DOHH2 (cell line): ENCODE data around the gene DCUN1D3.
"Not testable (repeated sequence)": the region's sequence is repeated elsewhere in the genome, so short reads cannot be mapped to it uniquely, and the experiment has no call there.

Experiments
- H3F3A ChIP-seq: fragments of 200-600 bp; sonication (generic), shearing (Covaris generic); 2 replicates; pipeline ENCODE4 v1.6.0; 2016; ENCODE audit warnings: antibody characterized with exemption, mild to moderate bottlenecking; ENCODE audit not compliant: control insufficient read depth, insufficient read depth
- H3K27ac ChIP-seq: fragments of 200-600 bp; sonication (generic); 2 replicates; pipeline ENCODE4 v1.5.1; 2014; ENCODE audit warnings: low read depth, mild to moderate bottlenecking, low read length, moderate library complexity
- H3K27me3 ChIP-seq: fragments of 200-600 bp; sonication (generic); 2 replicates; pipeline ENCODE4 v1.6.1; 2014; ENCODE audit warnings: mild to moderate bottlenecking, low read length, mixed read lengths; ENCODE audit not compliant: control insufficient read depth
- H3K36me3 ChIP-seq: fragments of 200-600 bp; sonication (generic); 2 replicates; pipeline ENCODE4 v1.6.1; 2014; ENCODE audit warnings: mild to moderate bottlenecking, low read length, moderate library complexity, mixed read lengths; ENCODE audit not compliant: control insufficient read depth
- H3K4me1 ChIP-seq: fragments of 200-600 bp; sonication (generic); 2 replicates; pipeline ENCODE4 v1.6.1; 2014; ENCODE audit warnings: mild to moderate bottlenecking, low read length, mixed read lengths; ENCODE audit not compliant: control insufficient read depth
- H3K4me2 ChIP-seq: fragments of 200-600 bp; sonication (generic); 2 replicates; pipeline ENCODE4 v1.6.0; 2014; ENCODE audit warnings: mild to moderate bottlenecking, low read length, moderate library complexity
- H3K4me3 ChIP-seq: fragments of 200-600 bp; sonication (generic); 2 replicates; pipeline ENCODE4 v1.5.1; 2014; ENCODE audit warnings: mild to moderate bottlenecking, low read length, mixed read lengths
- H3K79me2 ChIP-seq: fragments of 200-600 bp; sonication (generic); 2 replicates; pipeline ENCODE4 v1.6.1; 2014; ENCODE audit warnings: mild to moderate bottlenecking, low read length, mixed read lengths; ENCODE audit not compliant: control insufficient read depth
- H3K9me2 ChIP-seq: fragments of 200-600 bp; sonication (generic); replicated peaks from 2 replicates; pipeline ENCODE4 v1.6.1; 2014; ENCODE audit warnings: mild to moderate bottlenecking, low read length, mixed read lengths; ENCODE audit not compliant: control insufficient read depth
- H3K9me3 ChIP-seq: fragments of 200-600 bp; sonication (generic); 2 replicates; pipeline ENCODE4 v1.6.1; 2014; ENCODE audit warnings: antibody characterized with exemption, low read length, mixed read lengths; ENCODE audit not compliant: control insufficient read depth, insufficient read depth
- H4K20me1 ChIP-seq: fragments of 200-600 bp; sonication (generic); 2 replicates; pipeline ENCODE4 v1.6.0; 2014; ENCODE audit warnings: low read depth, mild to moderate bottlenecking, antibody characterized with exemption, low read length, moderate library complexity; ENCODE audit not compliant: control insufficient read depth, insufficient read depth
- EZH2phosphoT487 ChIP-seq: fragments of 200-600 bp; sonication (generic); IDR thresholded peaks from 2 replicates; pipeline ENCODE4 v1.6.1; 2017; ENCODE audit warnings: borderline replicate concordance, mild to moderate bottlenecking, antibody characterized with exemption, low read length, moderate library complexity, mixed read lengths
- TF ChIP-seq, protein P1 (sequence below): fragments of 200-600 bp; sonication (generic); IDR thresholded peaks from one replicate; pipeline ENCODE4 v1.5.1; 2014; ENCODE audit warnings: antibody characterized with exemption, mild to moderate bottlenecking, low read depth, low read length; ENCODE audit not compliant: poor library complexity, severe bottlenecking

DCUN1D3 gene

DNA sequence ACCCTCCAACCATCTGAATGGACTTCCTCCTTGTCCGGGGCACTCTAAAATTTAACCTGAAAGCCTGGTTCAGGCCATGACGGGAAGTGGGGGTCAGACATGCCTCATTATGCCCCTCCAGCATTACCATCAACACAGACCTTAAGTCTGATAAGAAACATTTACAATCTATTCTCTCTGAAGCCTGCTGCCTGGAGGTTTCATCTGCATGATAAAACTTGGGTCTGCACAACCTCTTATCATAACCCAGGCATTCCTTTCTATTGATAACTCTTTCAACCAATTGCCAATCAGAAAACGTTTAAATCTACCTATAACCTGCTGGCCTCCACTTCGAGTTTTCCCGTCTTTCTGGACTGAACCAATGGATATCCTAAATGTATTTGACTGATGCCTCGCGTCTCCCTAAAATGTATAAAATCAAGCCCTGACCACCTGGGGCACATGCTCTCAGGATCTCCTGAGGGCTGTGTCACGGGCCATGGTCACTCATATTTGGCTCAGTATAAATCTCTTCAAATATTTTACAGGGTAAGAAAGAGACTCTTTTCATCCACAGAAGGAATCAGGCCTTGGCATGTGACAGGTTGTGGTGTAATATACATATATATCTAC is 46.0 kb upstream of the DCUN1D3 start:
- Histone ChIP-seq H4K20me1 (no peaks in the 10 kb centered on the region), H3K36me3 (no peaks in the 10 kb centered on the region), H3K27ac (no peak overlapping the region), H3K4me2 (no peak overlapping the region), H3F3A (no peaks in the 10 kb centered on the region), H3K9me2 (no peaks in the 10 kb centered on the region), H3K79me2 (no peaks in the 10 kb centered on the region), H3K4me1 (no peaks in the 10 kb centered on the region; the same call in 1 of the 2 replicates), H3K4me3 (no peak overlapping the region), H3K9me3 (no peaks in the 10 kb centered on the region), H3K27me3 (peaks cover 4% of the 10 kb centered on the region; the same call in 1 of the 2 replicates)
- no peak for TF ChIP-seq EZH2phosphoT487
- TF ChIP-seq, protein P1, sequence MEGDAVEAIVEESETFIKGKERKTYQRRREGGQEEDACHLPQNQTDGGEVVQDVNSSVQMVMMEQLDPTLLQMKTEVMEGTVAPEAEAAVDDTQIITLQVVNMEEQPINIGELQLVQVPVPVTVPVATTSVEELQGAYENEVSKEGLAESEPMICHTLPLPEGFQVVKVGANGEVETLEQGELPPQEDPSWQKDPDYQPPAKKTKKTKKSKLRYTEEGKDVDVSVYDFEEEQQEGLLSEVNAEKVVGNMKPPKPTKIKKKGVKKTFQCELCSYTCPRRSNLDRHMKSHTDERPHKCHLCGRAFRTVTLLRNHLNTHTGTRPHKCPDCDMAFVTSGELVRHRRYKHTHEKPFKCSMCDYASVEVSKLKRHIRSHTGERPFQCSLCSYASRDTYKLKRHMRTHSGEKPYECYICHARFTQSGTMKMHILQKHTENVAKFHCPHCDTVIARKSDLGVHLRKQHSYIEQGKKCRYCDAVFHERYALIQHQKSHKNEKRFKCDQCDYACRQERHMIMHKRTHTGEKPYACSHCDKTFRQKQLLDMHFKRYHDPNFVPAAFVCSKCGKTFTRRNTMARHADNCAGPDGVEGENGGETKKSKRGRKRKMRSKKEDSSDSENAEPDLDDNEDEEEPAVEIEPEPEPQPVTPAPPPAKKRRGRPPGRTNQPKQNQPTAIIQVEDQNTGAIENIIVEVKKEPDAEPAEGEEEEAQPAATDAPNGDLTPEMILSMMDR, result no peak

DNA sequence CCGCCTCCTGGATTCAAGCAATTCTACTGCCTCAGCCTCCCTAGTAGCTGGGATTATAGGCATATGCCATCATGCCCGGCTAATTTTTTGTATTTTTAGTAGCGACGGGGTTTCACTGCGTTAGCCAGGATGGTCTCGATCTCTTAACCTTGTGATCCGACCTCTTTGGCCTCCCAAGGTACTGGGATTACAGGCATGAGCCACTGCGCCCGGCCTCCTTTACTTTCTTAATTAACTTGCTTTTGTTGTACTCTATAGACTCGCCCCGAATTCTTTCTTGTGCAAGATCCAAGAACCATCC is 45.4 kb upstream of the DCUN1D3 start:
- H4K20me1 ChIP-seq, H3K4me3 ChIP-seq, H3F3A ChIP-seq, H3K9me2 ChIP-seq, H3K27ac ChIP-seq, H3K79me2 ChIP-seq, H3K4me2 ChIP-seq, H3K27me3 ChIP-seq, H3K4me1 ChIP-seq, H3K9me3 ChIP-seq, H3K36me3 ChIP-seq: not testable (repeated sequence)

DNA sequence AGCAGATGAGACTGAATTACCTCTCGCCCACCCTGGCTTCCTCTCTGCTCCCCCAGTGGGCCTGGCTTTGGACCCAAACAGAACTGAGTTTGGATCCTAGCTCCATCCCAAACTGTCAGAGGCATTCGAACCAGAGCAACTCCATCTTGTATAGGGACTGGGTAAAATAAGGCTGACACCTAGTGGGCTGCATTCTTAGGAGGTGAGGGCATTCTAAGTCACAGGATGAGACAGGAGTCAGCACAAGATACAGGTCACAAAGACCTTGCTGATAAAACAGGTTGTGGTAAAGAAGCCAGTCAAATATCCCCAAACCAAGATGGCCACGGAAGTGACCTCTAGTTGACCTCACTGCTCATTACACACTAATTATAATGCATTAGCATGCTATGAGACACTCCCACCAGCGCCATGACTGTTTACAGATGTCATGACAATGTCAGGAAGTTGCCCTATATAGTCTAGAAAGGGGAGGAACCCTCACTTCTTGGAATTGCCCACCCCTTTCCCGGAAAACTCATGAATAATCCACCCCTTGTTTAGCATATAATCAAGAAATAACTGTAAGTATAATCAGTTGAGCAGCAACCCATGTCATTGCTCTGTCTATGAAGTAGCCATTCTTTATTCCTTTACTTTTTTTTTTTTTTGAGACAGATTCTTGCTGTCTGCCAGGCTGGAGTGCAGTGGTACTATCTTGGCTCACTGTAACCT is 44.9 kb upstream of the DCUN1D3 start:
- no peaks in the 10 kb centered on the region for H3K9me3 ChIP-seq
- H3K79me2 ChIP-seq, result no peaks in the 10 kb centered on the region
- TF ChIP-seq EZH2phosphoT487, result no peak
- TF ChIP-seq, protein P1, result peak; percentile 20
- no peaks in the 10 kb centered on the region for H3F3A ChIP-seq
- no peaks in the 10 kb centered on the region for H4K20me1 ChIP-seq
- H3K36me3 ChIP-seq, result no peaks in the 10 kb centered on the region
- H3K4me1 ChIP-seq, result no peaks in the 10 kb centered on the region; the same call in 1 of the 2 replicates
- H3K4me3 ChIP-seq, result no peak overlapping the region
- peaks cover 4% of the 10 kb centered on the region; the same call in 1 of the 2 replicates for H3K27me3 ChIP-seq
- H3K9me2 ChIP-seq, result no peaks in the 10 kb centered on the region
- no peak overlapping the region for H3K27ac ChIP-seq
- H3K4me2 ChIP-seq, result no peak overlapping the region

DNA sequence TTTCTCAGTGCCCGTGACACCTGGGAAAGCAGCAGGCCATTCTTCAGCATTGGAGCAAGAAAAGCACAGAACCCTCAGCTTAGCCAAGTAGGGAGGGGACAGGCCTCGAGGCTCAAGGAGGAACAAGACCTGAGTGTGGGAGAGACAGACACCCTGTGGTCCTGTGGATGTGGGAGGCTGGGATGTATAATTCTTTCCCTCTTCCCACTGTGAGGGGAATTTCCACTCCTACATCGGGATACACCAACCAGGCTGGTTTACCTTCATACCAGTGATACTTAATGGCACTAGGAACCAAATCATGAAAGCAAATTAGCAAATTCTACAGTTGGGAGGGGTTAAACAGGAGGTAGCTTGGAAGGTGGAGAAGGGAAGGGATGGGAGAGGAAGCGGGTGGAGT is 42.1 kb upstream of the DCUN1D3 start:
- TF ChIP-seq EZH2phosphoT487, result no peak
- TF ChIP-seq, protein P1, result no peak

More for the DNA sequence above, 42.1 kb upstream of the DCUN1D3 start:
- H3K4me1 ChIP-seq, result no peaks in the 10 kb centered on the region; the same call in 1 of the 2 replicates
- no peaks in the 10 kb centered on the region for H3F3A ChIP-seq
- no peaks in the 10 kb centered on the region for H4K20me1 ChIP-seq
- H3K79me2 ChIP-seq, result no peaks in the 10 kb centered on the region
- no peaks in the 10 kb centered on the region for H3K9me2 ChIP-seq
- no peak overlapping the region for H3K4me2 ChIP-seq
- no peak overlapping the region for H3K27ac ChIP-seq
- peaks cover 4% of the 10 kb centered on the region; the same call in 1 of the 2 replicates for H3K27me3 ChIP-seq
- no peak overlapping the region for H3K4me3 ChIP-seq
- H3K36me3 ChIP-seq, result no peaks in the 10 kb centered on the region
- H3K9me3 ChIP-seq, result no peaks in the 10 kb centered on the region
